DMS 273 treated with DMSO at 0.1 percent for 48 hours (cell line): ENCODE measurements around the gene DPP3.
"Not testable (repeated sequence)": the region's sequence is repeated elsewhere in the genome, so short reads cannot be mapped to it uniquely, and the experiment has no call there.

Source experiments
- DNase-seq: peaks from one replicate; lab custom pipeline; 2025; lab: John Stamatoyannopoulos, UW

The DPP3 gene

DNA sequence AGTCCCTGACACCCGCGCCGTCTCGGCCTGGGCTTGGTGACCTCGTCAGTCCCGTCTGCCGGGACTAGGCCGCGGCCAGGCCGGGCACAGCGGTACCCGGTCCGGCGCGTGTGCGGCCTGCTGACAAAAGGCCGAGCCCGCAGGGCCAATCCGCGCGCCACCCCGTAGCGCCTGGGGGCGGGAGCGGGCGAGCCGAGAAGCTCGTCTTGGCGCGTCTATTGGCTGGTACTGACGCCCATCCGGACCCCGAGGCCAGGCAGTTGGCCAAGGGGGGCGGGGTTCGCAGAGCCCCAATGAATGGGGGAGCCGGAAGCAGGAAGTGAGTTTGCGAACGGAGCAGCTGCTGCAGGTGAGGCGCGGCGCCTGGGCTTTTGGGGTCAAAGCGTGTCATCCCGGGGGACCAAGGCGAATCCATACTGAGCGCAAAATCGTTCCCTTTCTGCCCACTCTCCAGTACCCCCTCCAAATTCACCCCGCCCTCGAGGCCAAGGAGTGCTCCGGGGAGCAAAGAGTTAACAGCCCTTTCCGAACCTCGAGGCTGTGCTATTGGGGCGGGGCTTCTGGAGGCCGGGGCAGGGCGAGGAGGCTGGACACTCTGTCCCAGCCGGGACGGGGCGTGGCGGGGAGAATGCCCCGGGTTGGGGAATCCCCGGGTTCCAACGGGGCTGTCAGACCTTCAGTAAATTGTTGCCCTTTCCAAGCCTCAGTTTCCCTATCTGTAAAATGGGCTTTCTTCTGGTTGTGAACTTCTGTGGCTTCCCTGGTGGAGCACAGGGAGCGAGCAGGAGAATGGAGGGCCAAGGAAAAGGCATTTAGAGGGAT, at the start of gene DPP3:
Gene DPP3 (plus strand): TSS at position 318 of the 822 bp plus-strand sequence. CDS start 1,767 bp downstream, outside the sequence.
- peak; percentile 82 for DNase-seq

- DNase-seq: not testable (repeated sequence)
Observed at GRCh38 chr11:66431287-66431686, 48.9 kb upstream of the DPP3 start.

DNA sequence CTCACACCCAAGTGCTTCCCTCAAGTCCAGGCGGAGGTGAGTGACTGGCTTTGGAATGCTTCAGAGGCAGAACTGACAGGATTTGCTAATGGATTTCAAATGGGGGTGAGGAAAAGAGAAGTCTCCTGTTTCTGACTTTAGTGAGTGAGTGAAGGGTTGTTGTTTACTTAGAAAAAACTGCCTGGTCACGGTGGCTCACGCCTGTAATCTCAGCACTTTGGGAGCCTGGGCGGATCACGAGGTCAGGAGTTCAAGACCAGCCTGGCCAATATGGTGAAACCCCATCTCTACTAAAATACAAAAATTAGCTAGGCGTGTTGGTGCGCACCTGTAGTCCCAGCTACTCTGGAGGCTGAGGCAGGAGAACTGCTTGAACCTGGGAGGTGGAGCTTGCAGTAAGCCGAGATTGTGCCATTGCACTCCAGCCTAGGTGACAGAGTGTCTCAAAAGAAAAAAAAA, 48.3 kb upstream of the DPP3 start:
- DNase-seq: not testable (repeated sequence)

DNA sequence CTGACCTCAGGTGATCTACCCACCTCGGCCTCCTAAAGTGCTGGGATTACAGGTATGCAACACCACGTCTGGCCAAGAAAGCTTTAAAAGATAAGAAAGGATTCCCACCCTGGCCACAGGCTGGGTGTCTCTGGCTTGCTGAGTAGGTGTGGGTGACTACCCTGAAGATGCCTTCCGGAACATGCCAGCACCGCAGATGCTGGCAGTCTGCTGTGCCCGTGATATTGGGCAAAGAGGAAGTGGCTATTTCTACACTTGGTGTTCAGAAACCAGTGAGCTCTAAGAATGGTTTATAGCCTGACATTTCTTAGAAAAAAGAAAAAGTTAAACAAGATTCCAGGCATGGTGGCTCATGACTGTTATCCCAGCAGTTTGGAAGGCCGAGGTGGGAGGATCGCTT, 47.6 kb upstream of the DPP3 start:
- DNase-seq: no peak

GRCh38 chr11:66437979-66438503, 42.2 kb upstream of the DPP3 start:
- no peak for DNase-seq

DNA sequence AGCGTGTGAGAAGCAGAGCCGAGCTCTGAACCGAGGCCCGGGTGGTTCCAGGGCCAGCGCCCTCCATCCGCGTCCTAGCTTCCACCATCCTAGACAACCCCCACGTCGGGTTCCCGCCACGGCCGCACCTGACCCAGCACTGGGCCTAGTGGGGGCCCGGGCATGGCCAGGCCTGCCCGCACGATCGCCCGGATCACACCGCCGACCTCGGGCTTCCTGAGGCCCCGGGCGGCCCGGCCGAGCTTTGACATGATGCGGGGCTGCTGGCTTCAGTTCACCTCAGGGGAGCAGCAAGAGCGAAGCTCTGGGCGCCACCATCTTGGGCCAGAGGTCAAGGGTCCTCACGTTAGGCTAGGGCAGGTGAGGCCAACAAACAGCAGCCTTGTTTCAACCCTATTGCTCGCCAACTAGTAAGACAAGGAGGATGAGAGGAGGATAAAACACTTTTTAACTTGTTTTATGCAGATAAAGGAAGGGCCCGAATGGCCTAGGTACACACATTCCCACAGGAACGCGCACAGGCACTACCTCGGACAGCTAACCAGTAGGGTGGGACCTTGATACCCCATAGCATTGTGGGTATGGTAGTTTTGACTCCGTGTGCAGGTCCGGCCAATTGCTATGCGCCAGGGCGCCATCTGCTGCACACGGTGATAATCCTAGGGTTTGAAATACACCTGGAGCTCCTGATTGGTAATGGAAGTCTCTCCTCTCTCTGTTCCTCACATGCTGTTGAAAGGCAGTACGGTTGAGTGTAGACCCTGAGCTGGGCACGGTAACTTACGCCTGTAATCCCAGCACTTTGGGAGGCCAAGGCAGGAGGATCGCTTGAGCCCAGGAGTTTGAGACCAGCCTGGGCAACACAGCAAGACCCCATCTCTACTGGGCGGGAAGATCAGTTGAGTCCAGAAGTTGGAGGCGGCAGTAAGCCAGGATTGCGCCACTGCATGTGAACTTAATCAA, 41.4 kb upstream of the DPP3 start, which contains the start of gene MRPL11:
Gene MRPL11 (minus strand): TSS at position 345 of the 963 bp plus-strand sequence. CDS start 94 bp downstream, at position 251.
- DNase-seq: peak; percentile 82

DNA sequence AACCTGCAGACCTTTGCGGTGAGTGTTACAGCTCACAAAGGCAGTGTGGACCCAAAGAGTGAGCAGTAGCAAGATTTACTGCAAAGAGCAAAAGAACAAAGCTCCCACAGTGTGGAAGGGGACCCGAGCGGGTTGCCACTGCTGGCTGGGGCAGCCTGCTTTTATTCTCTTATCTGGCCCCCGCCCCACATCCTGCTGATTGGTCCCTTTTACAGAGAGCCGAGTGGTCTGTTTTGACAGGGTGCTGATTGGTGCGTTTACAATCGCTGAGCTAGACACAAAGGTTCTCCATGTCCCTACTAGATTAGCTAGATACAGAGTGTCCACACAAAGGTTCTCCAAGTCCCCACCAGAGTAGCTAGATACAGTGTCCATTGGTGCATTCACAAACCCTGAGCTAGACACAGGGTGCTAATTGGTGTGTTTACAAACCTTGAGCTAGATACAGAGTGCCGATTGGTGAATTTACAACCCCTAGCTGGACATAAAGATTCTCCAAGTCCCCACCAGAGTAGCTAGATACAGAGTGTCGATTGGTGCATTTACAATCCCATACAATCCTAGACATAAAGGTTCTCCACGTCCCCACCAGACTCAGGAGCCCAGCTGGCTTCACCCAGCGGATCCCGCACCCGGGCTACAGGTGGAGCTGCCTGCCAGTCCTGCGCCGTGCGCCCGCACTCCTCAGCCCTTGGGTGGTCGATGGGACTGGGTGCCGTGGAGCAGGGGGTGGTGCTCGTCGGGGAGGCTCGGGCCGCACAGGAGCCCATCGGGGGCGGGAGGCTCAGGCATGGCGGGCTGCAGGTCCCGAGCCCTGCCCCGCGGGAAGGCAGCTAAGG, 39.9 kb upstream of the DPP3 start:
- DNase-seq: not testable (repeated sequence)

- DNase-seq: not testable (repeated sequence)
Observed at GRCh38 chr11:66440940-66441282, 39.3 kb upstream of the DPP3 start.

DNA sequence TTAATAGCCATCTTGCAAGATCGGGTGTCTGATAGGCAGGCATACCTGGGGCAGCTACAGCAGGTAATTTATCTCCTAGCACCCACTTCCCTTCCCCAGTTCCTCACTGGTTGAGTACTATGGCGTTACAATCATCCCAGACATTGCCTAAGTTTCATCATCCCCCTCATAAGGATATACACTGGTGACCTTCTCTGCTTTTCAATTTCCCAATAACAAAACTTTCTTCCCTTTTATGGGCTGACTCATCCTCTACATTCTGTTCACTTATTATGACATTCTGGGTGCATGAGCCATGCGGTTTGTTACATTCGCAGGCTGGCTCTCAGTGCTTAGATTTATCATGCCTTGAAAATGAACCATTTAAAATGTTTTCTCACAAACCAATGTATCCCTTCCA, 36.6 kb upstream of the DPP3 start:
- no peak for DNase-seq

DNA sequence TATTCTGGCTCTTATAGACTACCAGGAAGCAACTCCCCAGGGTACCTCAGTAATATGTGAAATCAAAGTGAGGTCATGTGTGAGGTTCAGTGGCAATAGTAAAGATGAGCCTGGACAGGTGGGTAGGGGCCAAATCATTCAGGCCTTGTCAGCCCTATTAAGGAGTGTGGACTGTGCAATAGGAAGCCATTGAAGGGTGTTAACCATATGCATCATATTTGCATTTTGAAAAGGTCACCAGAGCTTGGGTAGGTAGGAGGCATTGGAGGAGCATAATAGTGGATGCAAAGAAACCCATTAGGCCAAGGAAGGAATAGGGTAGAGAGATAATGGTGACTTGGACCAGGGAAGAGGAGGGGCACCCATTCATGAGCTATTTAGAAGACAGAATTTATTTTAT, 33.2 kb upstream of the DPP3 start:
- DNase-seq: no peak

- DNase-seq: no peak
Observed at GRCh38 chr11:66448523-66448922, 31.7 kb upstream of the DPP3 start.

DNA sequence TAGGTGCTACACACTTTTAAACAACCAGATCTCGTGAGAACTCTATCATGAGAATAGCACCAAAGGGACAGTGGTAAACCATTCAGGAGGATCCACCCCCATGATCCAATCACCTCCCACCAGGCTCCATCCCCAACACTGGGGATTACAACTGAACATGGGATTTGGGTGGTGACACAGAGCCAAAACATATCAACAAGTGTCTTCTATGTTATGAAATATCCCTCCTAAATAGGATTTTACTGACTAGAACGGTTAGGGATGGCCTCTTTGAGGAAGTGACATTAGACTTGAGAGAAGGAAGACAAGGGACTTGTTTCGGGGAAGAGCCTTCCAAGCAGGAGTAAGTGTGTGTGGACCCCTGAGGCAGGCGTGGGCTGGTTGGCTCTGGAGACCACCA, 29.7 kb upstream of the DPP3 start:
- DNase-seq: no peak

GRCh38 chr11:66451663-66452062, 28.6 kb upstream of the DPP3 start:
- no peak for DNase-seq

- DNase-seq: no peak
Observed at GRCh38 chr11:66454247-66454646, 26.0 kb upstream of the DPP3 start.

DNA sequence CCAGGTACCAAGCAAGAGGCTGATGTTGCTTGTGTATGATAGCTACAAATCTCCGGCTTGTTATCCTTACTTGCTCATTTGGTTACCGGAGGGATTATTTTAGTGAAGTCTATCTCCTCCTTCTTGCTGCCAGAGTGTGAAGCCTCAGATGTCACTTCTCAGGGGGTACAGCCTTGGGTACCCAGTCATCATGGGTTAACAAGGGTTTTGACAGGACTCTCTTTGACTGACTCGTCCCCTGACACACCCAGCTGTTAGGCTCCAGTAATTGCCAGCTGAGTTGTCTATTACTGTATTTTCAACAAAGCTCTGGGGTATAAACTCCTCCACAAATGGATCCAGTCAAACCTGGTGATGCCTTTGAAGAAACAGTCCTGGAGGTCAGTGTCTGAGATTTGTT, 25.4 kb upstream of the DPP3 start:
- DNase-seq: no peak

- no peak for DNase-seq
Observed at GRCh38 chr11:66457826-66458225, 22.4 kb upstream of the DPP3 start.

GRCh38 chr11:66459138-66459778, 21.0 kb upstream of the DPP3 start:
- no peak for DNase-seq

DNA sequence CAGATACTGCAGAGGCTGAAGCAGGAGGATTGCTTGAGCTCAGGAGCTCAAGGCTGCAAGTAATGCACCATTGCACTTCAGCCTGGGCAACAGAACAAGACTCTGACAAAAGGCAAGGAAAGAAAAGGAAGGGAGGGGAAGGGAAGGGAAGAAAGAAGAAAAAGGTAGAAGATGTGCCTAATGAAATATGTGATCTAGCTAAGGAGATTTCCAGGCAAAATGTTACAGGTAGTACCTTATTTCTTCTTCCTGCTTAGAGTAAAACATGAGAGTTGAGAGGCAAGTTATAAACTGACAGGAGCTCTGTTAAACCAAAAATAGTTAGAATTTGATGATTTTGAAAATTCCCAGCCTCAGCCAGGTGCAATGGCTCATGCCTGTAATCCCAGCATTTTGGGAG, 18.2 kb upstream of the DPP3 start:
- DNase-seq: no peak

- no peak for DNase-seq
Observed at GRCh38 chr11:66462911-66463310, 17.3 kb upstream of the DPP3 start.

DNA sequence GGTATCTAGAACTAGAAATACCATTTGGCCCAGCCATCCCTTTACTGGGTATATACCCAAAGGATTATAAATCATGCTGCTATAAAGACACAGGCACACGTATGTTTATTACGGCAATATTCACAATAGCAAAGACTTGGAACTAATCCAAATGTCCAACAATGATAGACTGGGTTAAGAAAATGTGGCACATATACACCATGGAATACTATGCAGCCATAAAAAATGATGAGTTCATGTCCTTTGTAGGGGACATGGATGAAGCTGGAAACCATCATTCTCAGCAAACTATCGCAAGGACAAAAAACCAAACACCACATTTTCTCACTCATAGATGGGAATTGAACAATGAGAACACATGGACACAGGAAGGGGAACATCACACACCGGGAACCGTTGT, 16.1 kb upstream of the DPP3 start:
- not testable (repeated sequence) for DNase-seq

DNA sequence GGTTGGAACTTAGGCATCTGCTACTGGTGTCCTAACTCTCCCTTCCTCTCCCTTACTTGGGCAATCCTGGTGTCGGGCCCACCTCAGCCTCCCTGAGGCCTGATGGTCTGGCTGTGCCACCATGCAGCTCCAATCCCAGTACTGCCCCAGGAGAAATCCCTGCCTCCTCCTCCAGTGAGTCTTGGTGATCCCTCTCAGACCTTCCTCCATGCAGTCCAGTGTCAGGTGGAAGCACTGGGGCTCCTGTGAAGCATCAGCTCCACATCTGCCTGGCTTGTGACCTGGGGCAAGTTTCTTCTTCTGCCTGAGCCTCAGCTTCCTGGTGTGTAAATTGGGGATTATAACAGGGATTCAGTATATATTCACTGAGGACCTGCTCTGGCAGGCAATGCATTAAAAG, 15.3 kb upstream of the DPP3 start:
- DNase-seq: no peak
